H9 (cell line): ENCODE results near the gene CCNY. TPM values are rescaled to one million over a fixed set of nuclear protein-coding genes. Genes with fewer than 3 reads are reported as not detected.

Experiments
- DNase-seq: peaks from one replicate; pipeline ENCODE4 v3.0.0-alpha.2; 2017
- H2AFZ ChIP-seq: one replicate; pipeline ENCODE4 v1.6.1; 2013; ENCODE audit warnings: mild to moderate bottlenecking, low read length, control low read depth, moderate library complexity
- H2AK5ac ChIP-seq: 2 replicates; pipeline ENCODE4 v1.6.1; 2013; ENCODE audit warnings: low read length, control low read depth, mixed read lengths; ENCODE audit not compliant: insufficient read length
- H2BK120ac ChIP-seq: one replicate; pipeline ENCODE4 v1.6.1; 2013; ENCODE audit warnings: low read depth, mild to moderate bottlenecking, low read length, control low read depth, inconsistent platforms; ENCODE audit not compliant: poor library complexity, severe bottlenecking
- H2BK12ac ChIP-seq: 2 replicates; pipeline ENCODE4 v1.6.1; 2013; ENCODE audit warnings: low read length, control low read depth, mixed read lengths, low read depth; ENCODE audit not compliant: insufficient read length
- H2BK15ac ChIP-seq: 2 replicates; pipeline ENCODE4 v1.6.1; 2013; ENCODE audit warnings: low read depth, low read length, control low read depth
- H2BK20ac ChIP-seq: one replicate; pipeline ENCODE4 v1.6.1; 2013; ENCODE audit warnings: low read depth, mild to moderate bottlenecking, low read length, control low read depth, inconsistent platforms; ENCODE audit not compliant: poor library complexity, severe bottlenecking
- H2BK5ac ChIP-seq: 2 replicates; pipeline ENCODE4 v1.6.1; 2013; ENCODE audit warnings: low read length, control low read depth, mixed read lengths; ENCODE audit not compliant: insufficient read length
- H3K14ac ChIP-seq: 2 replicates; pipeline ENCODE4 v1.6.1; 2013; ENCODE audit warnings: low read length, control low read depth; ENCODE audit not compliant: insufficient read depth
- H3K18ac ChIP-seq: 2 replicates; pipeline ENCODE4 v1.6.1; 2013; ENCODE audit warnings: low read depth, mild to moderate bottlenecking, mixed read lengths, low read length, control low read depth; ENCODE audit not compliant: insufficient read length
- H3K23ac ChIP-seq: 2 replicates; pipeline ENCODE4 v1.6.1; 2013; ENCODE audit warnings: low read length, control low read depth, mixed read lengths, low read depth; ENCODE audit not compliant: insufficient read length
- H3K23me2 ChIP-seq: 2 replicates; pipeline ENCODE4 v1.6.1; 2013; ENCODE audit warnings: low read depth, mild to moderate bottlenecking, mixed read lengths, low read length, control low read depth; ENCODE audit not compliant: insufficient read length, poor library complexity, severe bottlenecking
- H3K27ac ChIP-seq: 2 replicates; pipeline ENCODE4 v1.5.1; 2013; ENCODE audit warnings: low read length, control low read depth, mixed read lengths, low read depth; ENCODE audit not compliant: insufficient read length
- H3K27me3 ChIP-seq: 2 replicates; pipeline ENCODE4 v1.6.1; 2013; ENCODE audit warnings: low read length, control low read depth, inconsistent platforms; ENCODE audit not compliant: insufficient read depth
- H3K4ac ChIP-seq: 2 replicates; pipeline ENCODE4 v1.6.1; 2013; ENCODE audit warnings: low read depth, mild to moderate bottlenecking, control low read depth, inconsistent platforms, low read length, moderate library complexity
- H3K4me1 ChIP-seq: 2 replicates; pipeline ENCODE4 v1.6.1; 2013; ENCODE audit warnings: low read length, control low read depth, inconsistent platforms; ENCODE audit not compliant: insufficient read depth
- H3K4me2 ChIP-seq: 2 replicates; pipeline ENCODE4 v1.6.1; 2013; ENCODE audit warnings: low read length, control low read depth, mixed read lengths; ENCODE audit not compliant: insufficient read length, insufficient read depth
- H3K56ac ChIP-seq: 2 replicates; pipeline ENCODE4 v1.6.1; 2013; ENCODE audit warnings: low read depth, mild to moderate bottlenecking, mixed read lengths, low read length, control low read depth; ENCODE audit not compliant: insufficient read length
- H3K79me1 ChIP-seq: 2 replicates; pipeline ENCODE4 v1.6.1; 2013; ENCODE audit warnings: low read depth, mild to moderate bottlenecking, moderate library complexity, low read length, control low read depth, inconsistent platforms; ENCODE audit not compliant: insufficient read depth, poor library complexity, severe bottlenecking
- H3K79me2 ChIP-seq: 2 replicates; pipeline ENCODE4 v1.6.1; 2013; ENCODE audit warnings: low read length, control low read depth, inconsistent platforms; ENCODE audit not compliant: insufficient read depth
- H3K9ac ChIP-seq: 2 replicates; pipeline ENCODE4 v1.6.1; 2013; ENCODE audit warnings: low read length, control low read depth, mixed read lengths; ENCODE audit not compliant: insufficient read length; ENCODE audit errors: extremely low read depth
- H3K9me3 ChIP-seq: one replicate; pipeline ENCODE4 v1.6.1; 2013; ENCODE audit warnings: low read depth, low read length, inconsistent platforms; ENCODE audit not compliant: control insufficient read depth
- H3T11ph ChIP-seq: one replicate; pipeline ENCODE4 v1.6.1; 2013; ENCODE audit warnings: mild to moderate bottlenecking, low read length, control low read depth, inconsistent platforms
- H4K20me1 ChIP-seq: one replicate; pipeline ENCODE4 v1.6.1; 2013; ENCODE audit not compliant: control insufficient read depth, insufficient read length, insufficient read depth
- H4K5ac ChIP-seq: 2 replicates; pipeline ENCODE4 v1.6.1; 2013; ENCODE audit warnings: low read depth, mild to moderate bottlenecking, mixed read lengths, low read length, control low read depth; ENCODE audit not compliant: insufficient read length
- H4K8ac ChIP-seq: replicated peaks from 2 replicates; pipeline ENCODE4 v1.6.1; 2013; ENCODE audit warnings: low read length, control low read depth, mixed read lengths, low read depth; ENCODE audit not compliant: insufficient read length
- H4K91ac ChIP-seq: 2 replicates; pipeline ENCODE4 v1.6.1; 2013; ENCODE audit warnings: low read depth, mild to moderate bottlenecking, moderate library complexity, mixed read lengths, low read length, control low read depth; ENCODE audit not compliant: insufficient read length
- H3K27ac Mint-ChIP-seq, 3 experiments: 2 replicates in 2 of 3; 3 replicates in 1 of 3; pipeline ENCODE4 v1.8.0; 2020 to 2021; ENCODE audit warnings: mixed read lengths in 3 of 3, mild to moderate bottlenecking in 1 of 3, moderate library complexity in 1 of 3
- H3K27me3 Mint-ChIP-seq: 2 replicates; pipeline ENCODE4 v1.8.0; 2021; ENCODE audit warnings: low read depth, mild to moderate bottlenecking, moderate library complexity, mixed read lengths
- H3K36me3 Mint-ChIP-seq, 3 experiments: 2 replicates in 2 of 3; 3 replicates in 1 of 3; pipeline ENCODE4 v1.8.0; 2020 to 2021; ENCODE audit warnings: low read depth in 3 of 3, mixed read lengths in 3 of 3; ENCODE audit not compliant: insufficient read depth in 1 of 3
- H3K4me1 Mint-ChIP-seq, 2 experiments: 2 replicates each; pipeline ENCODE4 v1.8.0; 2020; ENCODE audit warnings: mixed read lengths in 2 of 2
- H3K4me3 Mint-ChIP-seq, 2 experiments: 2 replicates in 1 of 2; 3 replicates in 1 of 2; pipeline ENCODE4 v1.8.0; 2020 to 2021; ENCODE audit warnings: mild to moderate bottlenecking in 2 of 2, mixed read lengths in 2 of 2, moderate library complexity in 1 of 2
- H3K9me3 Mint-ChIP-seq, 2 experiments: 2 replicates in 1 of 2; 3 replicates in 1 of 2; pipeline ENCODE4 v1.8.0; 2020; ENCODE audit warnings: mild to moderate bottlenecking in 2 of 2, mixed read lengths in 2 of 2, moderate library complexity in 1 of 2
- WGBS: extraction: QIAGEN DNeasy Blood & Tissue Kit; methylation state at CpG from one replicate; pipeline ENCODE4 v1.1.7; 2013; ENCODE audit warnings: missing lambda C conversion rate, low lambda C conversion rate, mixed read lengths; ENCODE audit not compliant: insufficient read length; ENCODE audit errors: extremely low coverage; 5-methylcytosine and 5-hydroxymethylcytosine counted together
- total RNA-seq: library from RNA; stranded (reverse); gene quantifications from 2 replicates; pipeline ENCODE4 v1.2.1, GENCODE V29; 2021
- TF ChIP-seq, protein P1 (sequence below): fragments of 200-600 bp; sonication (generic); conservative IDR thresholded peaks from 3 replicates; pipeline ENCODE4 v1.8.0; 2021; ENCODE audit warnings: antibody characterized with exemption, mild to moderate bottlenecking

The CCNY gene
- total RNA-seq, 1 experiment from 2014 or later, result 62.1 TPM

DNA sequence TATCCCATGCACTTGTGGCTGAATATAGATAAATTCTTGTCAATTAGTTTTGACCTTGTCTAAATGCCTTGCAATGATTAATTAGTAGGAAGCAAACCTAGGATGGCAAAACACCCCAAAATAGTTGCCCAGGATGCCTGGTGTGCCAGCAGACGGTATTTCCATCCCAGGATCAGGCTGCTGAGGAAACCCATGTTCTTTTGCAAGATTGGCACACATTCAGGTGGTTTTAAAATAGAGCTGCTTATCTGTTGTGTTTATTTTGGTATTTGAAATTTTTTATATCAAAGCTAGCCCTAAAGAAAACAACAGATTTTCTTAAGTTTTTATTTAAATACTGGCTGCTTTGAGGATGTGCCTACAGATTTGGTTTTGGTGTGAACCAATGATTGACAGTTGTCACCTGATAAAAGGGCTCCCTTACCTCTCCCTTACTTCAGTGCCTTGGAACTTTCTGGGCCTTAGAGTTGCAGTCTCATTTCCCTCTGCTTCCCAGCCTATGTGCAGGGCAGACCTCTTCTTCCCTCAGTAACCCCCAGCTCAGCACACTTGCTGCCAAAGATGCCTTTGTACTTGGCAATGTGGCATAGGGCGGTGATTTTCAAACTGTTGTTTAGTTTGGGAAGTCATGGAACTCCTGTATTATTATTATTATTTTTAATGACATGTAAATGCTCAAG lies 54.0 kb downstream of the CCNY start:
- Histone ChIP-seq H3K27me3 (no peaks in the 10 kb centered on the region), H3K23me2 (no peaks in the 10 kb centered on the region), H3K4ac (no peak overlapping the region), H2BK20ac (no peak overlapping the region), H3T11ph (no peak overlapping the region), H4K91ac (no peak overlapping the region), H3K27ac (no peak overlapping the region), H2AFZ (no peak overlapping the region), H2BK5ac (no peak overlapping the region), H3K79me2 (peaks cover 11% of the 10 kb centered on the region; the same call in 1 of the 2 replicates), H3K23ac (no peak overlapping the region), H3K56ac (no peak overlapping the region), H2BK12ac (no peak overlapping the region), H2BK120ac (no peak overlapping the region), H3K4me2 (no peak overlapping the region), H2BK15ac (no peak overlapping the region), H3K14ac (no peak overlapping the region), H3K79me1 (peaks cover 1% of the 10 kb centered on the region), H3K18ac (no peak overlapping the region), H3K4me1 (peaks cover 15% of the 10 kb centered on the region; the same call in 1 of the 2 replicates), H3K9ac (no peak overlapping the region), H4K20me1 (no peaks in the 10 kb centered on the region), H4K5ac (no peak overlapping the region), H2AK5ac (no peak overlapping the region), H4K8ac (no peak overlapping the region), H3K9me3 (peaks cover 8% of the 10 kb centered on the region)
- Mint-ChIP-seq H3K4me1 (peaks cover 51 to 53% of the 10 kb centered on the region in 2 experiments), H3K36me3 (peaks cover 24 to 34% (median 24%) of the 10 kb centered on the region in 3 experiments), H3K27me3 (peaks cover 1% of the 10 kb centered on the region; the same call in 1 of the 2 replicates), H3K27ac (no peak overlapping the region), H3K4me3 (no peak overlapping the region), H3K9me3 (peaks cover 14 to 32% of the 10 kb centered on the region in 2 experiments)
- TF ChIP-seq, protein P1, sequence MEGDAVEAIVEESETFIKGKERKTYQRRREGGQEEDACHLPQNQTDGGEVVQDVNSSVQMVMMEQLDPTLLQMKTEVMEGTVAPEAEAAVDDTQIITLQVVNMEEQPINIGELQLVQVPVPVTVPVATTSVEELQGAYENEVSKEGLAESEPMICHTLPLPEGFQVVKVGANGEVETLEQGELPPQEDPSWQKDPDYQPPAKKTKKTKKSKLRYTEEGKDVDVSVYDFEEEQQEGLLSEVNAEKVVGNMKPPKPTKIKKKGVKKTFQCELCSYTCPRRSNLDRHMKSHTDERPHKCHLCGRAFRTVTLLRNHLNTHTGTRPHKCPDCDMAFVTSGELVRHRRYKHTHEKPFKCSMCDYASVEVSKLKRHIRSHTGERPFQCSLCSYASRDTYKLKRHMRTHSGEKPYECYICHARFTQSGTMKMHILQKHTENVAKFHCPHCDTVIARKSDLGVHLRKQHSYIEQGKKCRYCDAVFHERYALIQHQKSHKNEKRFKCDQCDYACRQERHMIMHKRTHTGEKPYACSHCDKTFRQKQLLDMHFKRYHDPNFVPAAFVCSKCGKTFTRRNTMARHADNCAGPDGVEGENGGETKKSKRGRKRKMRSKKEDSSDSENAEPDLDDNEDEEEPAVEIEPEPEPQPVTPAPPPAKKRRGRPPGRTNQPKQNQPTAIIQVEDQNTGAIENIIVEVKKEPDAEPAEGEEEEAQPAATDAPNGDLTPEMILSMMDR, result no peak
- WGBS, result no CpG with 5 or more reads among the region's 2 CpGs
- no peak for DNase-seq
